ENCODE results near the gene KLHDC8A.

Gene KLHDC8A

DNA sequence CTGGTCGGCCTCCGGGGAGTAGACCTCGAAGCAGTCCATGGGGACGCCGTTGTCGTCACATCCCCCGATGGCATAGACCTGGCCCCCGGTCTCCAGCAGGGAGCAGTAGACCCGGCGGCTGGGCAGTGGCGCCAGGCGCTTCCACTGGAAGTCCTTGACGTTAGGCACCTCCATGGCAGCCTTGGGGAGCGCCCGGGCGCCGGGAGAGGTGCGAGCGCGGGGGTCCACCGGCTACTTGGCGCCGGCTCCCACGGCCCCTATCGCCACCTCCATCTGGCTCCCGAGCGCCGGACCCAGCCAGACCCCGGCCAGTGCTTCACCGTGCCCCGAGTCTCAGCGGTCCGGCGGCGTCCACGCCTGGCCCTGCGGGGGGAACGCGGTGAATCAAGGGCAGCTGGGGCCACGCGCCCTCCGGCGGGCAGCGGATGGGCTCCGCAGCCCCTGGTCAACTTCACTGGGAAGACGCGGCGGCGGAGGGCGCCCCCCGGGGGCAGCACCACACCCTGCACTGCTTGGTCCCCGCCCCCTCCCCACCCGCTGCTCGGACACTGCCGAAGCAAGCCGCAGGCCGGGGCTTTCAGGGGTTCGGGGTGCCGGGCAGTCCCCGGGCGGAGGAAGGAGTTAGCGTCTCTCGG is 13.2 kb downstream of the KLHDC8A start:
- DNase-seq, result no peak

DNA sequence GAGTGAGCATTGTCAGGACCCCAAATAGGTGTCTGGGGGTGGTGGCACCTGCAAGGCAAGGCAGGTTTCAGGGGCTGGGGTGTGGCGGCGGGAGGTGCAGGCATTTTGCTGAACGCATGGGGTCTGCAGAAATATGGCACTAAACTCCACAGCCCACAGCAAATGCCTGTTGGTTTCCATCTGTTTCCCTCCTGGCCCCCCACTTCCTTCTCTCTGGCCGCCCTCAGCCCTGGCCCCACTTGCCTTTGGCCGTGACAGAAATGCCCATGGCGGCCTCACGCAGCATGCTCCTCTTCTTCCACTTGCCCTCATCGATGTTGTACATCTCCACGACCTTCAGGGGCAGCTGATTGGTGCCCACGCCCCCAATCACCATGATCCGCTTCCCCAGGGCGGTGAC is 13.7 kb downstream of the KLHDC8A start:
- DNase-seq, result no peak

DNA sequence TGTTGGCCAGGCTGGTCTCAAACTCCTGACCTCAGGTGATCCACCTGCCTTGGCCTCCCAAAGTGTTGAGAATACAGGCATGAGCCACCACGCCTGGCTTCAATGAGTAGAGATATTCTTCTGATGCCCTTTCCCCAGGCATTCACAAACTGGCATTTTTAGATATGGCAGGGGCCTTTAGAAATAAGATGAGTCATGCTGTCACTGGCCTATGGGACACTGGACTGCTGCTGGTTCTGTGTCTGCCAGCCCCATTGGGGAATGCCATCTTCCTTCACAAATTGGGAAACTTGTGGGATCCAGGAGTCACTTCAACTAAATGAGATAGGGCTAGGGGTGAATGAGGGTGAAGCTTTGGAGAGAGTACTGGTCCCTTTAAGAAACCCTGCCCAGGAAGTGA is 16.0 kb downstream of the KLHDC8A start:
- no peak for DNase-seq

DNA sequence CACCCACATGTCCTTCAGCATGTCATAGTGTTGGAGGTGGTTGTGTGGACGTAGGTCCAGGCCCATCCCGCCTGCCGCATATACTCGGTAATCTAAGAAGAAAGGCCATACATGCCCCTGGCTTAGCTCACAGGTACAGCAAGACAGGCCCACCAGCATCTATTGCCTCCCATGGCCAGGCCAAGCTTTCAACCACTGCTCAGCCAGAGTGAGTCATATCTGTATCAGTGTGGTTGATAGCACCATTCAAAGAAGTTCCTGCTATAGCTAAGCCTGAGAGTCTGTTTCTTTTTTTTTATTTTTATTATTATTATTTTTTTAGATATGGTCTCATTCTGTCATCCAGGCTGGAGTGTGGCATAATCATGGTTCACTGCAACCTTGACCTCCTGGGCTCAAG is 17.0 kb downstream of the KLHDC8A start:
- no peak for DNase-seq

DNA sequence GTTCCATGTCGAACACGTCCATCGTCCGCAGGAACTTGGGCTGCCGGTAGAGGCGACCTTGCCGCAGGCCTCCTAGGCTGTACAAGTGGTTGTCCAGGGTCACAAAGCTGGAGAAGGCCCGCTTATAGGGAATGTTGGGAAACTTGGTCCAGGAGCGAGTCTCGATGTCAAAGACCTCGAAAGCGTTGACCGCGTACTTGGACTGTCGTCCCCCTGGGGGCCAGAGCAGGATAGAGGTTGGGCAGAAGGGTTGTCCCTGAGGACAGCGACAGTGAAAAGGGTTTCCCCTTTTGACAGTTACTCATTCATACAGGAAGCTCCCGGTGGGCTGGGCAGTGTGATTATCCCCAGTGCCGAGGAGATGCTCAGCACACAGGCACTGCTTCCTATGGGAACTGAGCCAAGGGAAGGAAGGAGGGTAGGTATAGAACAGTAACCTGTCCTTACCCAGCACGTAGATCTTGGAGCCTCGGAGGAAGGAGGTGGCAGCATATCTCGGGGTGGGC is 17.5 kb downstream of the KLHDC8A start:
- no peak for DNase-seq

DNA sequence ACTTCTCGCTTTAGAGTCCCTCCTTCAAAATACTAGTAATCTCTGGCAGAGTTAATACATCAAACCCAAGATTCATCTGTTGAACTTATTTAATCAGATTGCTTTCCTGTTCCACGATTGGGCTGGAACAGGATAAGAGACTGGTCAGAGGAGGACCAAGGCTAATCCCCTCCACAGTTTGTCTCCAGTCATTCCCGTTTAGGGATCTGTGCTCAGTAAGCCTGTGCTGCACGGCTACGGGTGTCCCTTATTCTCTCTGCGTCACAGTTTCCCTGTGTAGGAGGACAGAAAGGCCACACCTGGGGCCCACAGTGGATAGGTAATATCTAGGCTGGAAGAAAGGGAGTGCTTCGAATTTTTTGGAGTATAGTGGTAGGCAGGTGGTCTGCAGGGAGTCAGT is 18.7 kb downstream of the KLHDC8A start:
- DNase-seq, result no peak

DNA sequence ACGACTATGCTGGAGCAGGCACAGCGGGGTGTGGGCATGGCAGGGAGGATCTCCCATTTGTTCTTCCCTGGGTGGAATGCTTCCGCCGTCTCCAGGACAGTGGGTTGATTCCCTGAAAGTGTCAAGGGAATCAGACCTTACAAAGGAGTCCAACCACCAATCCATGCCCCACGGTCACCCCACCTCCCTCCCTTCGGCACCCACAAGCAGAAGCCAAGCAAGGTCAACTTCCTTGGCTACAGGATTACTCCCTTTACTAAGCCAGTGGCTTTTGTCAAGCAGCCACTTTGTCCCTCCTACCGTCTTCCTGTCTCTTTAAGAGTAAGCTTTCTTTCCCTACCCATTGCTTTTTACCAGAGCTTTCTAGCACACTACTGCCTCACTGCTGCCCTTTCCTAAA is 19.2 kb downstream of the KLHDC8A start:
- no peak for DNase-seq

DNA sequence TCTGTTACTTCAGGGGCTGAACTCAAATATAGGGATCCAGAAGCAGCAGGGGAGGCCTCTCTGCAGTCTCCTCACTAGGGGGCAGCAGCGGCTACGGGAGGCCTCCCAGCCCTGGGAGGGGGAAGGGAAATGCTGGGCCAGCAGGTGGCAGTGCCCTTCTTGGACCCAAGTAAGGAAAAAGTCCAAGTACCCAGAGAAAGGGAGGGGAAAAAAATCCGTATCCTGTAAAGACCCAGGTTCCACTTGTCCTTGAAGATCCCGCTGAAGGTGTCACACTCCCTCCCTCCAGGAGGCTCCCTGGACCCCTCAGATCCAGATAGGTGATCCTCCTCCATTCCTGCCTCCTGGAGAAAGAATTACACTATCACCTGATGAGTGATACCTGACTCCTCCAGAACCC is 21.0 kb downstream of the KLHDC8A start:
- DNase-seq, result peak in 12 of 14 donors; percentile 17 to 78 (median 65)

DNA sequence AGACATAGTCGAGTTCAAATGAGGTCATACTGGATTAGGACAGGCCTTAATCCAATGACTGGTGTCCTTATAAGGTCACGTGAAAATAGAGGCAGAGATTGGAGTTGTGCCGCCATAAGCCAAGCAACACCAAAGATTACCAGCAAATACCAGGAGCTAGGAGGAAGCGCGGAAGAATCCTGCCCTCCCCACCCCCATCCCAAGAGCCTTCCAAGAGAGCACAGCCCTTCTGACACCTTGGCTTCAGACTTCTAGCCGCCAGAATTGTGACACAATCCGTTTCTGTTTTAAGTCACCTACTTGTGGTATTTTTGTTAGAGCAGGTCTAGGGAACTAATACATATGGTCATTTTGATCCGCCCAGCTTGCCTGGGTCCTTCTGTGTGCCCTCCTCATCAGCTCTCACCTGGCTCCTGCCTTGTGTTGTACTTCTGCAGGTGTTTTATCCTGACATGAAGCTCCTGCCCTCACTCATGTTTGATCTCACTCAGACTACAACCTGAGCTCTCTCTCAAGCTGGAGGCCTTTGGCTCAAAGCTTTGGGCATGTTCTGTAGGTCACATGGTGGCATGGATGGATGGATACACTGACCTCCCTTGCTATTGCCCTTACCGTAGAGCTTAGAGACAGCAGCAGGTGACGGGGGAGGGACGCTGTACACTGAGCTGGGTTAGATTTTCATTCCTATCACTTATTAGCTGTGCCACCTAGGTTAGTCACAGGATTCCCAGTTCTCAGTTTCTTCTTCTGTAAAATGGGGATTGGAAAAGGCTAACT is 24.5 kb downstream of the KLHDC8A start:
- DNase-seq, result no peak

DNA sequence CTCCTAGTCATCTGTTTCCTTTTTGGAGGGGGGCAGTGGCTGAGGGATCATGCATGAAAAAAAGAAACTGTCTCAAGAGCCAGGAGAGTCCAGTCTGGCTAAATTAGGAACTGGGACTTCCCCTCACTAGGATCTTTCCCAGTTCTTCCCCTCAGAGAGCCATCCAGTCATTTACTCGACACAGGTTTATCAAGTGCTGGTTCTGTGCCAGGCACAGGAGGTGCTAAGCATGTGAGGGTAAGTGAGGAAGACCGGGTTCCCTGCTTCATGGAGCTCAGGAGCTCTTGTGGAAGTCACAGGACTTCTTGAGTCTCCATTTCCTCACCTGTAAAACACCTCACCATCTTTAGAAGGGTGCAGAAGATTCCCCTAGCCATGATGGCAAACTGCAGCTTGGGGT is 26.6 kb downstream of the KLHDC8A start:
- no peak for DNase-seq

DNA sequence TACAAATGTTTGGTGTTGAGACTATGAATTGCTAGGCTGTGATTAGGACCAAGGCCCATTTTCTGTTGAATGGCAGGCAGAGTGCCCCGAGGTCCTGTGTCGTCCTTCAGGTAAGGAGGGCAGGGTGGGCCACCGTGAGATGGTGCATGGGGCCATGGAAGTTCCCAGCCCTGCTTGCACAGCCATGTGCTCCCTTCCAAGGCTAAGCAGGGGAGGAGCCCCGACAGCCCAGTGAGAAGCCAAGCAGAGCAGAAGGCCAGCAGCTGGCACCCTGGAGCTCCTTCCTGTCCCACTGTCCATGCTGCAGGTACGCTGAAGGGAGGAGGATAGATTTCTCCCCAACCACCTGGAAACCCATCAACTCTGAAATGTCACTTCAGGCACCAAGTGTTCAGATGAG is 27.0 kb downstream of the KLHDC8A start:
- DNase-seq, result peak in 1 of 14 donors; percentile 66

DNA sequence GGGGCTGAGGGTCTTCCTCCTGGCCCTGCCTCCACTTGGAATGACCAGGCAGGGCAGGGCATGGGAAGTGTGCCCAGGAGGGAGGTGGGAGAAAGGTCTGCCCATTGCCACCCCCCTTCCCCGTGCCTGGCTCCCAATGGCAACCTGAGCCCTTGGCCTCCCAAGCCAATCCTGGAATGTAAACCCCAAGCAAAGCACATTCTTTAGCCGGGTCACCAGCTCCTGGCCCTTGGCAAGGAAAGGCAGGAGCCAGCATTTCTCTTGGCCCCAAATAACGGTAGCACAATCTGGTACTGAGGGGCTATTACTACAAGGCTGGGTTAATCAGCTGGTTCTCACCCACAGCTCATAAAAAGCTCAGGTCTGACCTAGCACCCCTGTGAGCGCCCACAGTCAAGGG is 28.2 kb downstream of the KLHDC8A start:
- no peak for DNase-seq

DNA sequence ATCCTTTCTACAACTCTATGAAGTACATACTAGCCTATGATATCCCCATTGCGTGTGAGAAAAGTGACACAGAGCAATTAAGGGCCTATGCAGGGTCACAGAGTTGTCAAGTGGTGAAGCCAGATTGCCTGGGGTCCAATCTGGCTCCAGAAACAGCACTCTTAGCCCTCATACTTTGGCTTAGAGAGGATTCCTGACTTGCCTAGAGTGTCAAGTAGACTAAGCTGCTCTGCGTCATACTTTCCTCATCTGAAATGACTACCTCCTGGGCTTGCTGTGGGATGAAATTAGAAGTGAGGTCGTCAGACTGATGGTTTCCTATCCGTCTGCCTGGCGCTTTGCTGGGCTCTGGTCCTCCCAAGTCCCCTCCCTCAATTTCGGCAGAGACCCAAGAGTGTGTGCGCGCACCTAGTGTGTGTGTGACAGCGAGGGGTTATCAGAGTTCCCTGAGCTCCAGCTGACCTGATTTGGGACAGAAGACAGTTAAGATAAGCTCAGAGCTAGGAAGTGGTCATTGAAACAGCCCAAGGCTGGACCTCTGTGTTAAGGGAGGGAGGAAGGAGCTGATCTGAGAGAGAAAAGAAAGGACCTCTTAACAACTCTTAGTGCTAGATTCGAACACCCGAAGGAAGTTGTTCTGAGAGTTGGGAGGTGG is 29.8 kb downstream of the KLHDC8A start:
- no peak for DNase-seq

DNA sequence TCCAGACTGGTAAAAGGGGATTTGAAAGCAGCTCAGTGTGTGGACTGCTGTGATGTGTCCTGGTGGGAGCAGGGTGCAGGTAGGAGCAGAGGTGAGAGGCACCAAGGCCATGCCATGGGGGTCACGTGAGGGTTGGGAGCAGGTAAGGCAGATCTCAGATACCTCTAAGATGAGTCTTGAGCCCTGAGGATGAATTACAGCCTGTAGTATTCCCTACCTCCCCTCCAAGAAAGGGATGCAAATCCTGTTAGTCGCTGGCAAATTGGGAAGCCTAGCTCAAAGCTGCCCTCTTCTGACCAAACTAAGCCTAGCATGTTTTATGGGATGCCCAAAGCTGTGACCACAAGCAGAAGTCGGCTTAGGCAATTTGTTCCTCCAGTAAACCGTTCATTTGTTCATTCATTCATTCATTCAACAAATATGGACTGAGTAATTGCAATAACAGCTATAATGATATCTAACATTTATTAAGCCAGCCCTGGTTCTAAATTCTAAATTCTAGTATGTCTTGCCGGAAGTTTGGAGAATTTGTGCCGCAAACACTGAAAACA is 31.3 kb downstream of the KLHDC8A start:
- peak in 12 of 14 donors; percentile 11 to 72 (median 44) for DNase-seq

DNA sequence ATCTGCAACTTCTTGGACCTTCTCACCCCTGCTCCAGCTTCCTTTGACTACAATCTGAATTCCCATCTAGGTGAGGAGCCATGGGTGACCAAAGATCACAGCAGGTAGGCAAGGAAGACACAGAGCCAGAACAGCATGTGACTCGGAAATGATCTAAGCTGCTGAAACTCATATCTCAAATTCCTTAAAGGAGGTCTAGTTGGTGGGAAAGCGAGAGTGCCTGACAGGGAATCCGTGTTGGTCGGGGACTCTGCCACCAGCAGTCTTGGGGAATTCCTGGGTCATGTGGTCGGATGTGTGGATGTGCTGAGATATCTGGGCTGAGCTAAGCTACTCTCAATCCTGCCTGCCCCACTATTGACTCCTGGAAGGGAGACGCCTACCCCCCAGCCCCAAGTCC is 31.9 kb downstream of the KLHDC8A start:
- DNase-seq, result no peak

DNA sequence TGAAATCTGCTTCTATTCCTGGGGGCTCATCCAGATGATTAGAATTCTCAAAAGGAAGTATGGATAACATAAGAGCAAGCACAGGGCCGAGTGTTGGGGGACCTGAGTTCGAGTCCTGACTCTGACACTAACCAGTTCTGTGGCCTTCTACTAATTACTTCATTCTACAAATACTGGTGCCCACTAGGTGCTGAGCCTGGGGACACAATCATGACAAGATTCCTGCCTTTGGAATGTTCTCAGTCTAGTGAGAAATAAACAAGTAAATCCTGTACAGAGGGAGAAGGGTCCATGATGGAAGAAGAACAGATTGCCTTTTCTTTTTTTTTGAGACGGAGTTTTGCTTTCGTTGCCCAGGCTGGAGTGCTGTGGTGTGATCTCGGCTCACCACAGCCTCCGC is 32.9 kb downstream of the KLHDC8A start:
- no peak for DNase-seq

DNA sequence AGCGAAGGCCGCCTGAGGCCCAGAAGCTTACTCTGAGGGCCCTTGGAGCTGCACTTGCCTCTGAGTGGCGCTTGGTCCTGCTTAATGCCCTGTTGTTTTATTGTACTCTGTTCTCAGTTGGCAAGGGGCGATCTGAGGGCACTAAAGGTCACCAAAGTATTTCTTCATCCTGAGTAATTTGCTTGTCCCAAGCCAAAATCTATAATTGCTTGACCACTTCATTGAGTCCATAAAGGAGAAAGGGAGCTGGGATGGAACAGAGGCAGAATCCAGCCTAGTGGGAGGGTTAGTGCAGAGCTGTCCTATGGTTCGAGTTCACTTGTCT is 34.8 kb downstream of the KLHDC8A start:
- DNase-seq, result no peak

DNA sequence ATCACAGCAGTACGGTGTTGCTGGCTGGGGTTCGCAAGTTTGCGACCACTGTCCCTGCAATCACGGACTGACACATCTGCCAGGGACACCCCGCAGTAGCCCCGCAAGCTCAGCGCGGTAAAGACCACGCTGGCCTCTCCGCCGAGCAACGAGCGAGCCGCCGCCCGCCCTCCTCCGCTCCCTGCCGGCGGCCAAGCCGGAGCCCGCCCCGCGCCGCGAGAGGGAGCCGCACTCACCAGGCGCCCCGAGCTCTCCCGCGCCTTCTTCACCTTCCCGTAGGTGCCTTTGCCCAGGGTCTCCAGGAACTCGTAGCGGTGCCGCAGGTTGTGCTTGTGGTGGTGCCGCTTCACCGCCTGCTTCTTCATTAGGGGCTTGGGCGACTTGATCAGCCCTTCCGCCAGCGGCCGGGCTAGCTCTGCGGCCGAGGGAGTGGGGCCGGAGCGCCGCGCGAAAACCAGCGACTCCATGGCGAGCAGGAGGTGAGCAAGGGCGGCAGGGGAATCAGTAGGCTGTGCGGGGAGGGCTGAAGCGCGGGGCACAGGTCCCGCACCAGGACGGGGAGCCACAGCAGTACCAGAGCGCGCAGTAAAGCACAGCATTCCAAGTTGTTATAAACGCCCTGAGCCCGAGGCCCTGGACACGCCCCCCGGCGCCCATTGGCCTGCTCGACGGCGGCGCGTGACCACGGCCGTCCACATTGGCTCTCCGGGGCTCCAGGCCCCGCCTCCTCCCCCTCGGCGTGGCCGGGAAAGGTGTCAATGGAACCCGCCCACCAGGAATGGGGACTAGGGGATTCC is 35.4 kb downstream of the KLHDC8A start, which contains the start of gene NUAK2:
Gene NUAK2 (minus strand): TSS at position 584 of the 797 bp plus-strand sequence. CDS start 117 bp downstream, at position 467.
- peak; percentile 47 to 92 (median 85) for DNase-seq

DNA sequence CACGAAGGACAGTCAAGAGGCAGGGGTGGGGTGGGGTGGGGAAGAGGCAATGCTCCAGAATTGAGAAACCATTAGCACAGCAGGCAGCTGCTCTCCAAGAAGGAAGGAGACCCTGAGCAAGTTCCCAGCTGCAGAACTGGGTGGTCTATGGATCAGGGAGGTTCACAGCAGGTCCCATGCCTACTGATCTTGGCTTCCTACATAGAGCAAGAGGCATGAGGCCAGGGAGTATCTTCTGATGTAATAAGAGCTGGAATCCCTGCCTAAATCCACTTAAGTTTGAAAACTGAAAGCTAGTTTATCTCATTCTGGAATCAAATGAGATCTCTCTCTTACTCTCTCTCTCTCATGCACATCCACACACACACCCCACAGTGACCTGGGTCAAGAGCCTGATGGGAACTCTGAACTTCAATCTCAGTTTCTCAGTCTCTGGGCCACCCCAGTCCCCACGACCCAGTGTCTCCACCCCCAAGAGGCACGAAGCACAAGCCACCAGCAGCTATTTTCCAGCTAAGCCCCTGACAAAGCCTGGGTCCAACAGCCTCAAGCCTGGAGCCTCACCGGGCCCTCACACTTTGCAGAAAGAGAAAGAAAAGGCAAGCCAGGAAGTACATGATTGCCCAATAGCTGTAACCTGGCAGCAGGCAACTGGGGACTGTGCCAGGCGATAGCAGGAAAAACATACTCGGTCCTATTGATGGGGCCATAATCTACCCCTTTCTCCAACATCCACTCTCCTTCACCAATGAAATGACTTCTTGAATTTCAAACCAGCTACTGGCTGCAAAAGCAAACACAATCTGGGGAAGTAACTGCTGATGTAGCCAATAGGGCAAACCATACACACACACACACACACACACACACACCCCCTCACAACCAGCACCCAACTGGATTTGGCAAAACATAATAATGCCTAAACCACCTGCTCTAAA is 37.4 kb downstream of the KLHDC8A start:
- peak in 5 of 14 donors; percentile 8 to 49 (median 19) for DNase-seq

DNA sequence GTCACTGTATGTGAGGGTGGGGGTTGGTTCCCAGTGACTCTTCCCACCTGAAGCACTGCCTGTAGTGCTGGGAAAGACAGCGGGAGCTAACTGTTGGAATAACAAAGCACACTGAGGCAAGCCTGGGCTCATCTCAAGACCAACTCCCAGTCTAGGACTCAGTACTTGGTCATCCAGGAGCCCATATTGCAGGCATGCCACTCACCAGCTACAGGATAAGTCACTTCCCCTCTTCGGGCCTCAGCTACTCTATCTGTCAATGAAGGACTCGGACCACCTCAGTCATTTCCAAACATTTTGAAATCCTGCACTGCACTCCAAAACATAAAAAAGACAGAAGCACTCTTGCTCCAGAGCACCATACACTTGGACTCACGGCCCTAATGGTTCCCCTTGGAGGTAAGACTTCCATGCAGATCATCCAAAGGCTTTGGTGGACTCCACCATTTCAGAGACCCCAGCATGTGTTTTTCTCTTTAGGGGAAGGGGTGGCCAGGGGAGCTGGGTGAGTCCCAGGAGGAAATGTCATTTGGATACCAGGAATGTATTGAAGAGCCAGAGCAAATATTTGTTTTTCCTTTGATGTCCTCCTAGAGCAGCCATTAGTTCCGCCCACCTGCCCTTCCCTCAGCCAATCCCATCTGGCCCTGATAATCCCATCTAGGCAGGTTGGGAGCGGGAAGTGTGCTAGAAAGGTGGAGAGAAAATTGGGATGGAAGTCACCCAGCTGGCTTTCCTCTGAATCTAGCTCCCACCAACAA is 38.3 kb downstream of the KLHDC8A start:
- DNase-seq, result peak in 1 of 14 donors; percentile 38
